Thyroid gland (tissue), 4 donors: Measurements from ENCODE around the gene MGAT5B.

Source experiments
- POLR2A ChIP-seq, 2 donors: fragments of 450-650 bp; IDR thresholded peaks; one replicate each; pipeline ENCODE4 v1.6.1; 2017; ENCODE audit warnings: antibody characterized with exemption in 2 of 2, mild to moderate bottlenecking in 2 of 2, moderate library complexity in 1 of 2
- TF ChIP-seq, protein P1 (sequence below), 6 experiments: fragments of 200-600 bp in 3 of 6; fragments of 450-650 bp in 3 of 6; sonication (generic) in 3 of 6; IDR thresholded peaks; one replicate each; pipeline ENCODE4 v1.5.1; 2016 to 2019; ENCODE audit warnings: antibody characterized with exemption in 6 of 6, mild to moderate bottlenecking in 2 of 6, inconsistent platforms in 1 of 6, moderate library complexity in 1 of 6

DNA sequence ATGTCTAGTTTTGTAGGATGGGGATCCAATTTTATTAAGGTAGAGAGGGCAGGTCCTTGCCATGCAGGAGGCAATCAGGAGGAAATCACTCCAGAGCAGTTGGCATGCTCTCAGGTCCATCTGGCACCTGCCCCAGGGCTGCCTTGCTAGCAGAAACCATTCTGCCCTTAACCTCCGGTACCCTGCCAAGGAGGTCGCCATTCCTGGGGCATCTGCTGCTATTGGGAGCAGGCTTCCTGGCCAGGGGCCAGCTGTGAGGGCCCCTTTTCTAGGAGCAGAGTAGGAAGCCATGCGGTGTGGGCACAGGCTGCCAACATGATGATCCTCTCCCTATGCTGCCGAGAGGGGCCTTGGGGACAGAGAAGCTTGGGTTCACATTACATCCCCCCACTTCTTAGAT lies 47.6 kb upstream of the MGAT5B start:
- TF ChIP-seq POLR2A (IDR thresholded peaks at IDR 0.05): no peak
- TF ChIP-seq, protein P1, sequence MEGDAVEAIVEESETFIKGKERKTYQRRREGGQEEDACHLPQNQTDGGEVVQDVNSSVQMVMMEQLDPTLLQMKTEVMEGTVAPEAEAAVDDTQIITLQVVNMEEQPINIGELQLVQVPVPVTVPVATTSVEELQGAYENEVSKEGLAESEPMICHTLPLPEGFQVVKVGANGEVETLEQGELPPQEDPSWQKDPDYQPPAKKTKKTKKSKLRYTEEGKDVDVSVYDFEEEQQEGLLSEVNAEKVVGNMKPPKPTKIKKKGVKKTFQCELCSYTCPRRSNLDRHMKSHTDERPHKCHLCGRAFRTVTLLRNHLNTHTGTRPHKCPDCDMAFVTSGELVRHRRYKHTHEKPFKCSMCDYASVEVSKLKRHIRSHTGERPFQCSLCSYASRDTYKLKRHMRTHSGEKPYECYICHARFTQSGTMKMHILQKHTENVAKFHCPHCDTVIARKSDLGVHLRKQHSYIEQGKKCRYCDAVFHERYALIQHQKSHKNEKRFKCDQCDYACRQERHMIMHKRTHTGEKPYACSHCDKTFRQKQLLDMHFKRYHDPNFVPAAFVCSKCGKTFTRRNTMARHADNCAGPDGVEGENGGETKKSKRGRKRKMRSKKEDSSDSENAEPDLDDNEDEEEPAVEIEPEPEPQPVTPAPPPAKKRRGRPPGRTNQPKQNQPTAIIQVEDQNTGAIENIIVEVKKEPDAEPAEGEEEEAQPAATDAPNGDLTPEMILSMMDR (IDR thresholded peaks at IDR 0.05): no peak
